UCSD-AML1 (cell line): Measurements from ENCODE around the gene SPEF1.
"Not testable (repeated sequence)": the region's sequence is repeated elsewhere in the genome, so short reads cannot be mapped to it uniquely, and the experiment has no call there.

ENCODE experiments used
- DNase-seq: peaks from one replicate; lab custom pipeline; 2025; ENCODE audit not compliant: unreplicated experiment; lab: John Stamatoyannopoulos, UW

SPEF1 gene

DNA sequence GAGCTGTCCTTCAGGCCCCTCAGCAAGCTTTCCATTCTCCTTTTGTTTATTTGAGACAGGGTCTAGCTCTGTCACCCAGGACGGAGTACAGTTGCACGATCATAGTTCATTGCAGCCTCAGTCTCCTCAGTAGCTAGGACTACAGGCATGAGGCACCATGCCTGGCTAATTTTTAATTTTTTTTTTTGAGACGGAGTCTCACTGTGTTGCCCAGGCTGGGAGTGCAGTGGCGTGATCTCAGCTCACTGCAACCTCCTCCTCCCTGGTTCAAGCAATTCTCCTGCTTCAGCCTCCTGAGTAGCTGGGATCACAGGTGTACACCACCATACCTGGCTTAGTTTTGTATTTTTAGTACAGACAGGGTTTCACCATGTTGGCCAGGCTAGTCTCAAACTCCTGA is 8.0 kb upstream of the SPEF1 start:
- not testable (repeated sequence) for DNase-seq

GRCh38 chr20:3788685-3789155 is 7.5 kb upstream of the SPEF1 start:
- no peak for DNase-seq

DNA sequence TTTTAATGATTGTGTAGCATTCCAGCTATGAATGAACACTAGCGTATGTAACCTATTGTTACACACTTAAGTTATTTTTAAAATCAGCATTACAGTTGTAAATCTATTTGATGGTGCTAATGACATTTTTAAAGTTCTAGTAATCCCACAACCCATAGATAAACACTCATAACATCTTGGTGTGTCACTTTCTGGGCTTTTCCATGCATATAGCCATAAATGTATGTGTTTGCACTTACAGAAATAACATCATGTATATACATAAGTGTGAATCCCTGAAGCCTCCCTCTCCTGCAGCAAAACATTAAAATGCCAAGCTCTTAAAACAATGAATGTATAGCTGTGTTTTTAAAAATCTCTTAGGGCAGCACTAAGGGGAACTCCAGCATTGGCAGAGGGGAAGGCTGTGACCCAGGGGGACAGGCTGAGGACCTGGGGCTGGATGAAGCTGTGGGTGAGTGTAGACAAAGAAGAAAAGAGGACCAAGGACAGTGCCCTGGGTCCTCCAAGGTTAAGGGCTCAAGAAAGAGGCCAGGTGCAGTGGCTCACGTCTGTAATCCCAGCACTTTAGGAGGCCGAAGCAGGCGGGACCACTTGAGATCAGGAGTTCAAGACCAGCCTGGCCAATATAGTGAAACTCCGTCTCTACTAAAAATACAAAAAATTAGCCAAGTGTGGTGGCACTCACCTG is 6.2 kb upstream of the SPEF1 start:
- DNase-seq = no peak

- peak; percentile 91 for DNase-seq
Observed at GRCh38 chr20:3786665-3787323, 5.5 kb upstream of the SPEF1 start, which contains the start of gene CENPB. CENPB (minus strand) TSS chr20:3786740; CDS start chr20:3786483, 257 bp downstream.

GRCh38 chr20:3786126-3786484 is 4.9 kb upstream of the SPEF1 start:
- no peak for DNase-seq

DNA sequence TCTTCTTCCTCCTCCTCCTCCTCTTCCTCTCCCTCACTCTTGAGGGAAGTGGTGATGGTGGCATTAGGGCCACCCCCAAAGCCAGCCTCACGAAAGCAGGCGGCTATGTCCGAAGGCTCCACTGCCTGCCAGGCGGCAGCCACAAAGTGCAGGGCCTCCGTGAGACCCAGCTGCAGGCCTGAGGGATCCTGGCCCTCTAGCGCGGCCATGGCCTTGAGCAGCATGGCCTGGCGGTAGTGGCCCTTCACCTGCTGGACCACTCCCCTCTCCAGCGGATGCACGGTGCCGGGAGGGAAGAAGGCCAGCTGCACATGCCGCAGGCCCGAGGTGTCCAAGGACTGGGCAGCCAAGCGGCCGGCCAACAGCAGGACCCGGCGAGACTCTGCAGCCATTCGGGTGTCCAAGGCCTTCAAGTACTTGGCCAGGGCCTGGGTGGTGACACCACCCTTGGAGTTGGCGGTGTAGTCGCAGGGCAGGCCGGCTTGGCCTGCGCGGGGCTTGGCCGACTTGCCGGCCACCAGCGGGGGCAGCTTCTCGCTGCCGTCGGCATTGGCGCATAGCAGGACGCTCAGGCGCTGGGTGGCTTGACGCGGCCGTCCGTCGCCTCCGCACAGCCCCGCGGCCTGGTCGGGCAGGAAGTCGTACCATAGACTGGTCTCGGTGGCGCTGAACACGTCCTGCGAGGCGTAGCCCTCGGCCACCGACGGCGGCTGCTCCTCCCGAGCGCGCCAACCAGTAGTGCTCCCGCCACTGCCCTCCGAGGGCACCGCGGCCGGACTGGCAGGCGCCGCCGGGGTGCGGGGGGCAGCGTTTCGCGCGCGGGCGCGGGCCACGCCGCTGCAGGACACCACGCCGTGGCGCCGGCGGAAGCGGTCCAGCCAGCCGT is 4.2 kb upstream of the SPEF1 start:
- no peak for DNase-seq

- no peak for DNase-seq
Observed at GRCh38 chr20:3784863-3785239, 3.6 kb upstream of the SPEF1 start.

GRCh38 chr20:3784216-3784853 is 3.1 kb upstream of the SPEF1 start:
- DNase-seq = no peak

DNA sequence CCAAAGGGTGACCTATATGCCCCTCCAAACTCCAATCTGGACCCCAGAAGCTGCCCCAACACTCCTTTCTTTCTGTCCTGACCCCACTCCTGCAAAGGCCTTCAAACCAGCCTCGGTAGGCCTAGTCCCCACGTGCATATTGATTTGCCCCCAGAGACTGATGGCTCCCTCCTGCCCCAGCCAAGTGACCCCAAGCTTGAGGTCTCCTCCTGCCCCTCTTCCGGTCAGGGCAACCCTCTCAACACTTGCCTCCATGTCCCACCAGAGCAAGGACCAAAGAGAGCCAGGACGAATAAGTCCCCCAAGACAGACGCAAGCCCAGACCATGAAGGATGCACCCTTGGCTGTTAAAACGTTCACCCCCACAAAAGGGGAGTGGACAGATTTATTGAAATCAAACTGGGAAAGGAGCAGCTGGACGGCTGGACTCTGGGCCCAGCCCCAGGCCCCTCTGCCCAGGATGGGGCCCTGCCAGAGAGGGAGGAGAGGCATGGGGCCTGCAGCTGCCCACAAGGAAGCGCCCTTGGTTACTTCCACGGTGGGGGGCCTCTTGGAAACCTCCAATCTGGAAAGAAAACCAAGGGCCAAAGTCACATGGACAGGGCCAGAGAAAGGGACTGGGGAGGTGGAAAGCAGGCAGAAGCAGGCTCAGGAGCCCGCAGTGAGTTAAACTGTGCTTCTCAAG is 2.4 kb upstream of the SPEF1 start:
- no peak for DNase-seq

DNA sequence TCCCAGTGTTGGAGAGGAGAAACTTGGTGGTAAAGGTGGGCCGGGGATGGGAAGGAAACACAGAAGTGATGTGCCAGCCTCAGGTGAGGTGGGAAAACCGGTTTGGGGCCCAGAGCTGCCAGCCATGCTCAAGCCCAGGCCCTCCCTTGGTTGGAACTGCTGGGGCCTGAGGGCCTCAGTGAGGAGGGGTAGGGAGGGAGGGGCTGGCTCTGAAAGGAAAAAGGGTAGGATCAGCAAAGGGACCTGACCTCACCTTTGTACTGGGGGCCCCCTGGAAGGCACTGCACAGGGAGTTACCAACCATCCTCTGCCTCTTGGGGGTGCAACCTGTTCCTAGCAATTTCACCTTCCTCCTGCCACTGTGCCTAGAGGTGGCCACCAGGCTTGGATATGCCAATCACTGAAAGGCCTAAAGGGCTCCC is 1.8 kb upstream of the SPEF1 start:
- DNase-seq = no peak

- no peak for DNase-seq
Observed at GRCh38 chr20:3782597-3782996, 1.3 kb upstream of the SPEF1 start.

DNA sequence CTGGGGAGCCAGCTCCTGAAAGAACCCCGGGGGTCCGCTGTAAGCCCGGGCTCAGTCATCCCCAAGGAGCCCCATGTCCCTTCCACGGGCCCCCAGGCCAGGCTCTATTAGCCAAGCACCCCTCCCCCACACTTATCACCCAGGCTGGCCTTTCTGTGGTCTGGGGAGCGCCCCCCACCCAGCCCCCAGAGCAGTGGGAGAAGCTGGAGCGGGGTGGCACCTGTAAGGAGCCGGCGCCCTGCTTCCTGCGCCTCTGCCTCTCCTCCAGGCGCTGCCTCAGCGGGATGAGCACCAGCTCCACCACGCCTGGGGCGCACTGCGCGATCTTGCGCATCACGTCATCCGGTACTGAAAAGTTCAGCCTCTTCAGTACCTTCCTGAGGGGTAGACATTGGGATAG is 2.3 kb downstream of the SPEF1 start:
- no peak for DNase-seq

GRCh38 chr20:3777716-3778629 is 3.3 kb downstream of the SPEF1 start:
- no peak for DNase-seq

DNA sequence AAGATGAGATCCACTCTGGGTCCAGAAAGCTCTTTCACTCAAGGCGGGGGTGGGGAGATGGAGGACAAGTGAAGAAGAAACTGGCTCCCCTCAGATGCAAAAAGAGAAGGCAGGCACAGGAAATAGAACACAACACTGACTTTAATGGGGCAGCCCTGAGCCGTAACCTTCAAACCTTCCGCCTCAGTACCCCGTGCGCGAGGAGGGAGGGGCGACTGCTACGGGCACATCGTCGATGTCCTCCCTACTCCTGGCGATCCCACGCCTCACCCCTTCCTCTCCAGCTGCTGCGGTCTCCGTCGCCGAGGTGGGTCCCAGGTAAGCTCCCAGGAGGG is 3.9 kb downstream of the SPEF1 start:
- DNase-seq = no peak

- no peak for DNase-seq
Observed at GRCh38 chr20:3775457-3776108, 5.7 kb downstream of the SPEF1 start.

- DNase-seq = no peak
Observed at GRCh38 chr20:3771552-3772058, 9.6 kb downstream of the SPEF1 start.

DNA sequence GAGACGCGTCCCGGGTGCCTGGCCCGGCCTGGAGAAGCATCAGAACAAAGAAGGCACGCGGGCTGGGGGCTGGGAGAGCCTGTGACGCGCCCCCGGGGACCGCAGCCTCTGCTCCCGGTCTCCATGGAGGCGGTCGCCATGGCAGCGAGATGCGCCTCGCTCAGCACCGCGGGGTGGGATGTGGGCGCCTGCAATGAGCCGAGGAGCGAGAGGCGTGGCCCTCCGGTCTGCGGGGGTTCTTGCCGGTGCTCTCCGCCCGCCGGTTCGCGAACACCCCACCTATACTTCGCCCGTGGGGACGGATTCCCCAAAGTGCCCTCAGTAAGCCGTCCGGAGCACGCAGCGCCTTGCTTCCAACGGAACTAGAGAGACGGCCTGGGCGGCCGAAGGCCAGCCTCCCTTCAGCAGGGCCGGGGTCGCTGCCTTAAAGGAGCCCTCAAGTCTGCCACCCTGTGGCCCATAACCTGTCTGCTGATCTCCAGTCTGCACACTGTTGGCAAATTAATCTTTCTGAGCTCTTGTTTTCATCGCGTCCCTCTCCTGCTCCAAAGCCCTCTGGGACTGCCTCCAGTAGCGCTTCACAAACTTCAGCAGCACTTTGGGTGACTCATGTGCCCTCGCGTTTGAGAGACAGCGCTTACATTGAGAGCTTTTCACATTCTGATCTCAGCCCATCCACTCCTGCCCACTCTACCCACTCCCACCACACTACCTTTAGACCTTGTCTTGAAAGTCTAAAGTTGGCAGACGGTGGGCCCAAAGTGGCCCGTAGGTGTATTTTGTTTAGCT is 12.7 kb downstream of the SPEF1 start:
- peak; percentile 80 for DNase-seq
